T-cell (primary cell): ENCODE results near the gene KCTD11. TPM values are rescaled to one million over a fixed set of nuclear protein-coding genes. Genes with fewer than 3 reads are reported as not detected.
A peak's percentile ranks its signal among the peaks of the same experiment; 100 is the strongest.

Experiments used
- ATAC-seq, 4 experiments: fragments of 200-7000 bp in 3 of 4; fragments of 150-1000 bp in 1 of 4; cut with Tn5 transposase; replicated peaks in 1 of 4; 1 replicate in 3 of 4; 2 replicates in 1 of 4; pipeline ENCODE4 v1.10.0; 2021; ENCODE audit warnings: moderate library complexity in 3 of 4, mild to moderate bottlenecking in 2 of 4, moderate number of reproducible peaks in 1 of 4
- CTCF ChIA-PET, 2 donors: fragments of 300-600 bp; sonication (Branson Sonifier 250); formaldehyde crosslinking; loops; one replicate each; lab custom pipeline; 2022; ENCODE audit warnings: antibody characterized with exemption in 2 of 2; lab: Charles Lee
- POLR2A ChIA-PET, 2 donors: fragments of 300-600 bp; sonication (Branson Sonifier 250); formaldehyde crosslinking; loops; one replicate each; lab custom pipeline; 2022; ENCODE audit warnings: antibody characterized with exemption in 2 of 2; lab: Charles Lee
- DNase-seq, 35 experiments: peaks; one replicate each; pipeline versions ENCODE4 v3.0.0 to v3.0.0-alpha.2; 2013 to 2023
- H3K27ac ChIP-seq: one replicate; pipeline ENCODE4 v1.5.1; 2013; ENCODE audit warnings: low read length
- H3K27me3 ChIP-seq, 2 experiments: replicated peaks in 1 of 2; 1 replicate in 1 of 2; 2 replicates in 1 of 2; pipeline versions ENCODE4 v1.6.1 to v1.7.0; 2013; ENCODE audit warnings: low read length in 1 of 2, mixed read lengths in 1 of 2; ENCODE audit not compliant: control insufficient read depth in 2 of 2, insufficient read depth in 2 of 2; ENCODE audit errors: extremely low read depth in 1 of 2
- H3K36me3 ChIP-seq, 2 donors: 1 replicate in 1 of 2; 2 replicates in 1 of 2; pipeline versions ENCODE4 v1.6.1 to v1.7.0; 2013; ENCODE audit warnings: low read length in 1 of 2; ENCODE audit not compliant: control insufficient read depth in 2 of 2, insufficient read depth in 1 of 2; ENCODE audit errors: extremely low read depth in 1 of 2
- H3K4me1 ChIP-seq, 2 experiments: 1 replicate in 1 of 2; 2 replicates in 1 of 2; pipeline versions ENCODE4 v1.6.1 to v1.7.0; 2013; ENCODE audit warnings: low read length in 2 of 2, mixed read lengths in 1 of 2; ENCODE audit not compliant: insufficient read depth in 2 of 2, control insufficient read depth in 1 of 2; ENCODE audit errors: extremely low read depth in 1 of 2
- H3K4me3 ChIP-seq, 2 donors: 1 replicate in 1 of 2; 2 replicates in 1 of 2; pipeline versions ENCODE4 v1.5.1 to v1.7.0; 2013; ENCODE audit warnings: mild to moderate bottlenecking in 2 of 2, low read length in 1 of 2, moderate library complexity in 1 of 2; ENCODE audit not compliant: control insufficient read depth in 1 of 2; ENCODE audit errors: extremely low read depth in 1 of 2
- H3K9me3 ChIP-seq: 2 replicates; pipeline ENCODE4 v1.7.0; 2013
- H3K27ac Mint-ChIP-seq, 2 donors: one replicate each; pipeline ENCODE4 v1.8.0; 2020 to 2021; ENCODE audit warnings: mild to moderate bottlenecking in 2 of 2, mixed read lengths in 2 of 2
- H3K27me3 Mint-ChIP-seq, 2 donors: one replicate each; pipeline ENCODE4 v1.8.0; 2021 to 2022; ENCODE audit warnings: mixed read lengths in 2 of 2
- H3K36me3 Mint-ChIP-seq: one replicate; pipeline ENCODE4 v1.8.0; 2021; ENCODE audit warnings: mixed read lengths
- H3K4me1 Mint-ChIP-seq, 3 donors: one replicate each; pipeline ENCODE4 v1.8.0; 2020 to 2022; ENCODE audit warnings: mixed read lengths in 3 of 3, mild to moderate bottlenecking in 1 of 3
- H3K4me3 Mint-ChIP-seq, 3 donors: one replicate each; pipeline ENCODE4 v1.8.0; 2020 to 2022; ENCODE audit warnings: mild to moderate bottlenecking in 3 of 3, mixed read lengths in 3 of 3, moderate library complexity in 3 of 3
- H3K9me3 Mint-ChIP-seq, 3 donors: one replicate each; pipeline ENCODE4 v1.8.0; 2020 to 2022; ENCODE audit warnings: mixed read lengths in 3 of 3
- WGBS: methylation state at CpG from one replicate; pipeline ENCODE4 v1.1.5; 2013; ENCODE audit warnings: missing lambda C conversion rate; ENCODE audit not compliant: insufficient coverage; 5-methylcytosine and 5-hydroxymethylcytosine counted together
- total RNA-seq, 35 experiments: library from RNA in 6 of 35; stranded (reverse) in 6 of 35; fragments of 120-200 nt in 1 of 35; gene quantifications; one replicate each; pipeline versions ENCODE4 v1.2.1 to v1.2.4 and lab custom pipeline; 2013 to 2026

The KCTD11 gene
- total RNA-seq, 5 donors from 2014 or later (not counting 1 experiment from before 2014, with no cell fraction given), result 2.4 to 7.3 (median 4.8) TPM

GRCh38 chr17:7352910-7353635 lies 1.1 kb downstream of the KCTD11 start:
- Mint-ChIP-seq H3K4me3 (peak overlapping the region; percentile 79 to 86 (median 85)), H3K4me1 (peaks cover 32 to 49% (median 39%) of the 10 kb centered on the region in 3 donors), H3K27me3 (no peaks in the 10 kb centered on the region), H3K36me3 (peaks cover 3% of the 10 kb centered on the region), H3K27ac (peak overlapping the region; percentile 73 to 90), H3K9me3 (no peaks in the 10 kb centered on the region)
- Histone ChIP-seq H3K27ac (no peak overlapping the region), H3K27me3 (peaks cover 0 to 4% of the 10 kb centered on the region in 2 experiments), H3K36me3 (peaks cover 6 to 15% of the 10 kb centered on the region in 2 donors), H3K4me1 (peaks cover 7 to 69% of the 10 kb centered on the region in 2 experiments), H3K4me3 (no peak overlapping the region), H3K9me3 (no peaks in the 10 kb centered on the region)
- 96% methylated on average over 22 of the region's 37 CpGs for WGBS
- DNase-seq, result no peak
- ChIA-PET CTCF (interaction anchor here in 1 of 2 donors (0.5 to 0.6 kb wide), 3 partner anchors 19 to 248 kb away, joined by 4 to 8 read pairs (median 5); no protein-coding TSS in a partner anchor), POLR2A (interaction anchor here in 1 of 2 donors (0.6 kb wide), 1 partner anchor 267 kb away, joined by 7 read pairs; no protein-coding TSS in a partner anchor)
- no peak for ATAC-seq

GRCh38 chr17:7354262-7354843 lies 2.4 kb downstream of the KCTD11 start:
- Histone ChIP-seq H3K27ac (no peak overlapping the region), H3K36me3 (peaks cover 0 to 6% of the 10 kb centered on the region in 2 donors), H3K9me3 (no peaks in the 10 kb centered on the region), H3K4me3 (no peak overlapping the region), H3K4me1 (peaks cover 7 to 61% of the 10 kb centered on the region in 2 experiments), H3K27me3 (peaks cover 0 to 4% of the 10 kb centered on the region in 2 experiments)
- H3K9me3 Mint-ChIP-seq, result no peaks in the 10 kb centered on the region
- CTCF ChIA-PET, result interaction anchor here in 1 of 2 donors (0.6 kb wide), 2 partner anchors 331 to 503 kb away, joined by 3 read pairs; partner anchors contain the start of gene NAA38
- no peaks in the 10 kb centered on the region for H3K36me3 Mint-ChIP-seq
- POLR2A ChIA-PET, result no interaction called here
- no peak for ATAC-seq
- WGBS, result 72% methylated on average over 8 of the region's 9 CpGs
- H3K4me3 Mint-ChIP-seq, result peak overlapping the region; percentile 17 to 36 (median 18)
- peaks cover 23 to 44% (median 39%) of the 10 kb centered on the region in 3 donors for H3K4me1 Mint-ChIP-seq
- DNase-seq, result no peak
- H3K27me3 Mint-ChIP-seq, result no peaks in the 10 kb centered on the region
- H3K27ac Mint-ChIP-seq, result peak overlapping the region; percentile 59 to 76

- Mint-ChIP-seq H3K27ac (peak within 1 kb of the TSS; percentile 59 to 76), H3K4me1 (peaks cover 16 to 38% (median 33%) of the 10 kb centered on the region in 3 donors), H3K36me3 (no peaks in the 10 kb centered on the region), H3K27me3 (no peaks in the 10 kb centered on the region), H3K9me3 (no peaks in the 10 kb centered on the region), H3K4me3 (peak within 1 kb of the TSS; percentile 17 to 36 (median 18))
- ATAC-seq (no peak), DNase-seq (no peak)
- Histone ChIP-seq H3K4me3 (no peak within 1 kb of the TSS), H3K4me1 (peaks cover 7 to 55% of the 10 kb centered on the region in 2 experiments), H3K27ac (no peak within 1 kb of the TSS), H3K36me3 (peaks cover 0 to 6% of the 10 kb centered on the region in 2 donors), H3K9me3 (no peaks in the 10 kb centered on the region), H3K27me3 (peaks cover 0 to 4% of the 10 kb centered on the region in 2 experiments)
- 85% methylated on average over 10 of the region's 10 CpGs for WGBS
- ChIA-PET CTCF (interaction anchor here (0.7 to 1.9 kb wide), 8 partner anchors 11 to 260 kb away, joined by 3 to 9 read pairs (median 4); partner anchors contain the start of genes FXR2 (in 1 of the 2) and TMEM102 (in 1 of the 2)), POLR2A (no interaction called here)
Measured at GRCh38 chr17:7355053-7355452, 3.1 kb downstream of the KCTD11 start, which contains the start of gene TMEM95. TSS of gene TMEM95 (plus strand) at chr17:7355156. CDS start at chr17:7355205, 49 bp downstream.

GRCh38 chr17:7355573-7355972 lies 3.6 kb downstream of the KCTD11 start:
- Mint-ChIP-seq H3K9me3 (no peaks in the 10 kb centered on the region), H3K4me1 (peaks cover 11 to 35% (median 30%) of the 10 kb centered on the region in 3 donors), H3K27ac (no peak overlapping the region), H3K4me3 (no peak overlapping the region), H3K27me3 (no peaks in the 10 kb centered on the region), H3K36me3 (no peaks in the 10 kb centered on the region)
- no CpG with 5 or more reads among the region's 8 CpGs for WGBS
- no peak overlapping the region for H3K4me3 ChIP-seq
- POLR2A ChIA-PET, result no interaction called here
- no peak overlapping the region for H3K27ac ChIP-seq
- H3K4me1 ChIP-seq, result peaks cover 7 to 51% of the 10 kb centered on the region in 2 experiments
- no peaks in the 10 kb centered on the region for H3K9me3 ChIP-seq
- peaks cover 0 to 6% of the 10 kb centered on the region in 2 donors for H3K36me3 ChIP-seq
- peaks cover 0 to 4% of the 10 kb centered on the region in 2 experiments for H3K27me3 ChIP-seq
- CTCF ChIA-PET, result interaction anchor here (0.7 to 1.9 kb wide), 12 partner anchors 10 to 259 kb away, joined by 3 to 9 read pairs (median 4); partner anchors contain the start of genes ACAP1 (in 1 of the 2), FXR2 (in 1 of the 2) and TMEM102 (in 1 of the 2)
- ATAC-seq (no peak), DNase-seq (no peak)

- Mint-ChIP-seq H3K4me3 (no peak overlapping the region), H3K27me3 (no peaks in the 10 kb centered on the region), H3K9me3 (no peaks in the 10 kb centered on the region), H3K27ac (no peak overlapping the region), H3K36me3 (no peaks in the 10 kb centered on the region), H3K4me1 (peaks cover 9 to 30% (median 26%) of the 10 kb centered on the region in 3 donors)
- no peak overlapping the region for H3K27ac ChIP-seq
- WGBS, result 3% methylated on average over 9 of the region's 12 CpGs
- POLR2A ChIA-PET, result no interaction called here
- H3K9me3 ChIP-seq, result no peaks in the 10 kb centered on the region
- peaks cover 0 to 2% of the 10 kb centered on the region in 2 donors for H3K36me3 ChIP-seq
- peaks cover 0 to 7% of the 10 kb centered on the region in 2 experiments for H3K27me3 ChIP-seq
- H3K4me3 ChIP-seq, result no peak overlapping the region
- H3K4me1 ChIP-seq, result peaks cover 4 to 46% of the 10 kb centered on the region in 2 experiments
- ATAC-seq (peak; percentile 60 to 70 (median 67)), DNase-seq (peak; percentile 61 to 89 (median 78))
- CTCF ChIA-PET, result interaction anchor here (0.6 to 1.9 kb wide), 13 partner anchors 19 to 259 kb away, joined by 3 to 9 read pairs (median 4); partner anchors contain the start of genes ACAP1 (in 1 of the 2), FXR2 (in 1 of the 2) and TMEM102 (in 1 of the 2)
Measured at GRCh38 chr17:7356072-7356549, 4.1 kb downstream of the KCTD11 start.
